RWPE1 (cell line): Measurements from ENCODE around the gene UTF1.

Experiments used
- CTCF ChIA-PET: fragments of 350-600 bp; sonication (Branson Sonifier 250); formaldehyde crosslinking; extraction: SDS; loops from one replicate; lab custom pipeline; 2021; lab: Yijun Ruan, JAX
- POLR2A ChIA-PET: fragments of 400-600 bp; formaldehyde crosslinking; extraction: SDS; loops from one replicate; lab custom pipeline; 2020; ENCODE audit warnings: antibody characterized with exemption; ENCODE audit not compliant: low non-redundant PET; lab: Yijun Ruan, JAX
- DNase-seq: peaks from one replicate; pipeline ENCODE4 v3.0.0; 2012; ENCODE audit warnings: low spot score
- H3K27ac ChIP-seq: fragments of 450-650 bp; 2 replicates; pipeline ENCODE4 v1.5.1; 2017
- TF ChIP-seq, protein P1 (sequence below): fragments of 450-650 bp; conservative IDR thresholded peaks from 2 replicates; pipeline ENCODE4 v1.5.1; 2017; ENCODE audit warnings: low read depth, mild to moderate bottlenecking

UTF1 gene

DNA sequence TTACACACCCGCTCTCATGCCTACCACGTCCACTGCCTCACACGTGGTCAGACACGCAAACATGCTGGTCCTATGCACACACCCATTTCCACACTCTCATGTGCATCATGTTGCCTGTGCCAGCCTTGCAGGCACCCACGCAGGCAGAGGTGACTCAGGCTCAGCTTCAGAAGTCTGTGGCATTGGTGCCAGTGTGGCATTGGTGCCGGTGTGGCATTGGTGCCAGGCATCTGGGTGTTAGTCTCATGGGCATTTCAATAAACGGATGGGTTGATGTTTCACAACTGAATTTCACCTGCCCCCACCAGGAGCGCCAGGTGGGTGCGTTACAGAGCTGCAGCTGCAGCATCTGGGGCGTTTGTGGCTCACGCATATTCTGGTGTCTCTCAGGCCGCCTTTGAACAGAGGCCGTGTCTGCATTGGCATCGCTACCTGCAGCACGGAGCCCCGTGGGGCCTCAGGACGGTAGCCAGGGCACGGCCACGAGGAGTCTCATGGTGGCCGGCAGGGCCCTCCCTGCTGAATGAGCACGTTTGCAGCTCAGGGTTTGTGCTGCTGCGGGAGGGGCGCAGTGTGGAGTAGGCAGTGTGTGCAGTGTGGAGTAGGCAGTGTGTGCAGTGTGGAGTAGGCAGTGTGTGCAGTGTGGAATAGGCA lies 45.3 kb upstream of the UTF1 start:
- no peak for DNase-seq
- POLR2A ChIA-PET = no interaction called here
- CTCF ChIA-PET = no interaction called here
- TF ChIP-seq, protein P1, sequence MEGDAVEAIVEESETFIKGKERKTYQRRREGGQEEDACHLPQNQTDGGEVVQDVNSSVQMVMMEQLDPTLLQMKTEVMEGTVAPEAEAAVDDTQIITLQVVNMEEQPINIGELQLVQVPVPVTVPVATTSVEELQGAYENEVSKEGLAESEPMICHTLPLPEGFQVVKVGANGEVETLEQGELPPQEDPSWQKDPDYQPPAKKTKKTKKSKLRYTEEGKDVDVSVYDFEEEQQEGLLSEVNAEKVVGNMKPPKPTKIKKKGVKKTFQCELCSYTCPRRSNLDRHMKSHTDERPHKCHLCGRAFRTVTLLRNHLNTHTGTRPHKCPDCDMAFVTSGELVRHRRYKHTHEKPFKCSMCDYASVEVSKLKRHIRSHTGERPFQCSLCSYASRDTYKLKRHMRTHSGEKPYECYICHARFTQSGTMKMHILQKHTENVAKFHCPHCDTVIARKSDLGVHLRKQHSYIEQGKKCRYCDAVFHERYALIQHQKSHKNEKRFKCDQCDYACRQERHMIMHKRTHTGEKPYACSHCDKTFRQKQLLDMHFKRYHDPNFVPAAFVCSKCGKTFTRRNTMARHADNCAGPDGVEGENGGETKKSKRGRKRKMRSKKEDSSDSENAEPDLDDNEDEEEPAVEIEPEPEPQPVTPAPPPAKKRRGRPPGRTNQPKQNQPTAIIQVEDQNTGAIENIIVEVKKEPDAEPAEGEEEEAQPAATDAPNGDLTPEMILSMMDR = no peak
- H3K27ac ChIP-seq = no peak overlapping the region

DNA sequence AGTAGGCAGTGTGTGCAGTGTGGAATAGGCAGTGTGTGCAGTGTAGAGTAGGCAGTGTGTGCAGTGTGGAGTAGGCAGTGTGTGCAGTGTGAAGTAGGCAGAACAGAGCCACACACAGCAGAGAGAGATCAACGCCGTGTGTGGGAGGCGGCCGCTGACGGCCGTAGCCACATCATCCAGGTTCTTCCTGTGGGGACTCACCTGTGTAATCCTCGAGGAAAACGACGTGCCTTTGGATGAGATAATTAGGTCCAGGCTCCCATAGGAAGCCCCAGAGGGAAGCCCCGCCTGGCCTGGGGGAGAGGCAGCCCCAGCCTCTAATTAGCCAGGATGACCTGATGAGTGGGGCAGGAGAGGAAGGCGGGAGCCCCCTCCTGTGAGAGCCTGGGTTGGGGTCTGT lies 44.6 kb upstream of the UTF1 start:
- CTCF ChIA-PET = no interaction called here
- H3K27ac ChIP-seq = no peak overlapping the region
- POLR2A ChIA-PET = no interaction called here
- TF ChIP-seq, protein P1 = no peak
- DNase-seq = no peak

DNA sequence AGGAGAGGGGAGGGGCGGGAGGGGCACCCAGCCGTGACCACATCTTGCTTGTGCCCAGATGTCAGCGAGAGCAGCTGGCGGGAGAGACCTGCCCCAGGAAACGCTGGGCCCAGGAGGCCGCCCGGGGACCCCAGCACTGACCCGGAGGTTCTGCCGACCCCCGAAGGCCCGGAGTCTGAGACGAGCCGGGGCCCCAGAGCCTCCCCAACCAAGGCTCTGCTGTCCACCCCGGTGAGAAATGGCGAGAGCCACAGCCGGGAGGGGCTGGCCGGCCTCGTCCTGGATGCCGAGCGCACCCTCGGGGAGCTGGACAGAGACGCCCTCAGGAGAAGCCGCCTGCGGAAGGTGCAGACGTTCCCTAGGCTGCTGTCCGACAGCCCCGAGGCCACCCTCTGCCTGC lies 44.1 kb upstream of the UTF1 start:
- ChIA-PET CTCF (interaction anchor here (0.6 kb wide), 1 partner anchor 350 kb away, joined by 3 read pairs; no protein-coding TSS in a partner anchor), POLR2A (no interaction called here)
- DNase-seq = no peak
- H3K27ac ChIP-seq = no peak overlapping the region
- TF ChIP-seq, protein P1 = no peak

DNA sequence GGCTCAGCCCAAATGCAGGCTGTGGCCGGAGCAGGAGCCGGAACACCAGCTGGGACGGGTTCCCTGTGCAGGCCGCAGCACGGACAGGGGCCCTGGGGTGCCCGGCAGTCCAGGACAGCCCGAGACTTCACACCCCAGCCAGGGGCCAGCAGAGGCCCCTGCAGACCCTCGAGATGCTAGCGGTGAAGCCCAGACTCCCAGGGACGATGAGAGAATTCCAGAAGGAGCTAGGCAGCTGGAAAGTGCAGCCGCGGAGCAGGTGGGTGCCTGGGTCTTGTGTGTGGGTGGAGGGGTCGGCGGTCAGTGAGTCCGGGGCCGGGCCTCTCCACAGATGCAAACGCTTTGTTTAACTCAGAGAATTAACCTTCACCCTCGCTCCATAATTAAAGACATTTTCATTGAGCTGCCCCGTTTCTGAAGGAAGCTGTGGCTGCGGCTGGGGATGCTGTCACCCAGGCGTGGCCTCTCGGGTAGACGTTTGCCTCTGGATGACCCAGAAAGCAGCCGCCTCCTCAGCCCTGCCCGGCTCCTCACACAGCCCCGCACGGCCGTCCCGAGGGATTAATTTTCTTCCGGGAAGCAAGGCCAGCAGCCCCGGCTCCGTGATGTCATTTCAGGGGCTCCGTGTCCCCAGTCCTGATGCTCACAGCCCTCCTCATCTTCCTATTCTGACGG lies 43.5 kb upstream of the UTF1 start:
- TF ChIP-seq, protein P1 = no peak
- ChIA-PET CTCF (interaction anchor here (0.6 to 0.7 kb wide), 2 partner anchors 41 to 350 kb away, joined by 3 to 4 read pairs; no protein-coding TSS in a partner anchor), POLR2A (no interaction called here)
- no peak for DNase-seq
- H3K27ac ChIP-seq = no peak overlapping the region

DNA sequence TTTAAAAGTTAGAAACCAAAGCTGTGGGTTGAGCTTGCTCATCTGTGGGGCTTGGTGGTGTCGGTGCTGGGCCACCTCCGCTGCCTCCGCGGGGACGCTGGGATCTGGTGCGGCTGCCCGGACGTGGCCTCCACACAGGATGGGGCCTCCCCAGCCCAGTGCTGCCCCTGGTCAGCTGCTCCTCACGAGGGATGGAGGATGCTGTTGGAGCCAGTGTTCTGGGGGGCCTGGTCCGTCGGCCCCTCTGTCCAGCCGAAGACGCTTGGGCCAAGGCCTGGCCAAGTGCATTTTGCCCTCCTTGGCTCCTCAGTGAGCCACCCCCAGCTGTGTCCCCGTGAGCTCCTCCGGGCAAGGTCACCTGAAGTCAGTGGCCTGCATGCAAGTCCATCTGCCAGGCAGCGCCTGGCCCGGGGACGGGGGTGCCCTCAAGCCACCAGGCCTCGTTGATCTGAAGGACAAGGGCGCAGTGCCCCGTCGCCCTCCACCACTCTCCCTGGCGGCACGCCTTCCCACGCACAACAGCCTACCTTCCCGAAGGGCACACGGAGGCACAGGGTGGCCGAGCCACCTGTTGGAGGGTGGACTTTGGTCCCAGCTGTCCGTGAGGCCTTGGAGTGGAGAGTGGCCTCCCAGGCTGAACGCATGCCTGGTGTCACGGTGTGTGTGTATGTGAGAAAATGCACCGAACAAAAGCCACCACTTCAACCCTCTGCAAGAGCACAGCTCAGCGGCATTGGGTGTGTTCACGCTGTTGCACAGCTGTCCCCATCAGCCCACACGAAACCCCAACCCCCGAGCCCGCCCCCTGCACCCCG lies 42.7 kb upstream of the UTF1 start:
- CTCF ChIA-PET = interaction anchor here (0.7 kb wide), 1 partner anchor 40 kb away, joined by 4 read pairs; no protein-coding TSS in a partner anchor
- H3K27ac ChIP-seq = no peak overlapping the region
- no peak for DNase-seq
- TF ChIP-seq, protein P1 = no peak
- POLR2A ChIA-PET = no interaction called here
